Measurements from ENCODE around the gene FECH. TPM values are rescaled to one million over a fixed set of nuclear protein-coding genes. Genes with fewer than 3 reads are reported as not detected.

Gene FECH, protein sequence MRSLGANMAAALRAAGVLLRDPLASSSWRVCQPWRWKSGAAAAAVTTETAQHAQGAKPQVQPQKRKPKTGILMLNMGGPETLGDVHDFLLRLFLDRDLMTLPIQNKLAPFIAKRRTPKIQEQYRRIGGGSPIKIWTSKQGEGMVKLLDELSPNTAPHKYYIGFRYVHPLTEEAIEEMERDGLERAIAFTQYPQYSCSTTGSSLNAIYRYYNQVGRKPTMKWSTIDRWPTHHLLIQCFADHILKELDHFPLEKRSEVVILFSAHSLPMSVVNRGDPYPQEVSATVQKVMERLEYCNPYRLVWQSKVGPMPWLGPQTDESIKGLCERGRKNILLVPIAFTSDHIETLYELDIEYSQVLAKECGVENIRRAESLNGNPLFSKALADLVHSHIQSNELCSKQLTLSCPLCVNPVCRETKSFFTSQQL
- total RNA-seq: 10 to 100 TPM; 29.0 to 93.3 (median 50.7) TPM
- polyA plus RNA-seq: 10 to 100 TPM in 1 of 2 donors, 1 to 10 TPM in 1; 4.7 to 21.0 TPM
- long read RNA-seq, donor 1, transcript FECH-201 (11 exons, 3,853 nt): major isoform, 48 of 67 reads
- long read RNA-seq, donor 1, partial matches to known transcripts: 16 of 67 reads
- long read RNA-seq, donor 1, other reads (novel, unspliced or antisense): 2 of 67 reads
- long read RNA-seq, donor 2, transcript FECH-201 (11 exons, 3,853 nt): major isoform, 121 of 152 reads
- long read RNA-seq, donor 2, transcript FECH-202 (11 exons, 2,526 nt): minor isoform, 10 of 152 reads
- long read RNA-seq, donor 2, partial matches to known transcripts: 11 of 152 reads
- long read RNA-seq, donor 2, other reads (novel, unspliced or antisense): 8 of 152 reads
- long read RNA-seq, donor 3, transcript FECH-201 (11 exons, 3,853 nt): major isoform, 54 of 63 reads
- long read RNA-seq, donor 3, partial matches to known transcripts: 4 of 63 reads
- long read RNA-seq, donor 3, other reads (novel, unspliced or antisense): 5 of 63 reads

DNA sequence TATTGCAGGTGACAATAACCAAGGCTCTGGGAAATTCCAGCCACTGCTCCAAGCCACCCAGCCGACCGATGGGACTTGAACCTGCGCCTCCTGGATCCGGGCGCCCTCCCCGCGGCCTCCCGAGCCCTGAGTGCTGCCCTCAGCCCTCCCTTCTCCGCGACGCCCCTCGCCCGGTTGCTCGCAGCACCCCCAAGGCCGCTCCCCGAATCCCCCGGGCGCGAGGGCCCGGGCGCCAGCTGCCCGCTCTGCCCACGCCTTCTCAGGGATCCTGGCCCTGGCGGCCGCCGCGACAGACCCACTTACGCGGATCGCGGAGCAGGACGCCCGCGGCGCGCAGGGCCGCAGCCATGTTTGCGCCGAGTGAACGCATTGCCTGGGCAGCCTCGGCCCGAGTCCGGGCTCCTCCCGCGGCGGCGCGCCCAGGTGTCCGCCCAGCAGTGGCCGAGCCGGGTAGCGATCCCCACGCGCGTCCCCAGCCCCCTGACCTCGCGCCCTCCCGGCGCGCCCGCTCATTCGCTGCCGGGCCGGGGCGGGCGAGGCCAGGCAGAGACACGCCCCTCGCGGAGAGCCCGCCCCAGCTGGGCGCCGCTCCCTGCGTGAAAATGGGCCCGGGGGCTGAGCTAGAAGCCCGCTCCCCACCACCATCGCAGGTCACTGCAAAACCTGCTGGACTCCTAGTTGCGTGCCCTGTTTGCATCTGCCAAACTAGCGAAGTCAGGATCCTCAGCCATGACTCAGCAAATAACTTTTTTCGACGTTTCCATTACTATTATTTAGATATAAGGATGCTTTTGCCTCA lies at the start of gene FECH:
Gene FECH (minus strand): TSS at position 452 of the 799 bp plus-strand sequence. CDS start 82 bp downstream, at position 370.
- Histone ChIP-seq H3K9me3 (no peaks in the 10 kb centered on the region), H3K27me3 (no peaks in the 10 kb centered on the region), H3K27ac (peak within 1 kb of the TSS; percentile 59 to 94 (median 86)), H3K4me3 (peak within 1 kb of the TSS; percentile 65 to 99 (median 89)), H3K36me3 (peaks cover 0 to 6% (median 5%) of the 10 kb centered on the region in 9 donors), H3K4me1 (peaks cover 0 to 26% (median 11%) of the 10 kb centered on the region in 12 donors)
- TF ChIP-seq POLR2A (IDR thresholded peaks at IDR 0.05): peak in 1 of 2 donors; percentile 96
- TF ChIP-seq, protein P1, sequence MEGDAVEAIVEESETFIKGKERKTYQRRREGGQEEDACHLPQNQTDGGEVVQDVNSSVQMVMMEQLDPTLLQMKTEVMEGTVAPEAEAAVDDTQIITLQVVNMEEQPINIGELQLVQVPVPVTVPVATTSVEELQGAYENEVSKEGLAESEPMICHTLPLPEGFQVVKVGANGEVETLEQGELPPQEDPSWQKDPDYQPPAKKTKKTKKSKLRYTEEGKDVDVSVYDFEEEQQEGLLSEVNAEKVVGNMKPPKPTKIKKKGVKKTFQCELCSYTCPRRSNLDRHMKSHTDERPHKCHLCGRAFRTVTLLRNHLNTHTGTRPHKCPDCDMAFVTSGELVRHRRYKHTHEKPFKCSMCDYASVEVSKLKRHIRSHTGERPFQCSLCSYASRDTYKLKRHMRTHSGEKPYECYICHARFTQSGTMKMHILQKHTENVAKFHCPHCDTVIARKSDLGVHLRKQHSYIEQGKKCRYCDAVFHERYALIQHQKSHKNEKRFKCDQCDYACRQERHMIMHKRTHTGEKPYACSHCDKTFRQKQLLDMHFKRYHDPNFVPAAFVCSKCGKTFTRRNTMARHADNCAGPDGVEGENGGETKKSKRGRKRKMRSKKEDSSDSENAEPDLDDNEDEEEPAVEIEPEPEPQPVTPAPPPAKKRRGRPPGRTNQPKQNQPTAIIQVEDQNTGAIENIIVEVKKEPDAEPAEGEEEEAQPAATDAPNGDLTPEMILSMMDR (IDR thresholded peaks at IDR 0.05): peak in 5 of 12 donors; percentile 6 to 19 (median 15)
- DNase-seq: peak; percentile 88 to 94 (median 91)
- intact Hi-C loops (cut with DNase I): loop anchor here in 2 of 10 donors (2.0 to 5.0 kb wide), 2 partner anchors 34 to 36 kb away; partner anchors contain the start of gene NARS1 (in 2 of the 2)
- peak; percentile 96 to 99 (median 98) for ATAC-seq
- WGBS, 4 donors: 1 to 4% (median 1%) methylated on average over 18 to 80 of the region's 80 CpGs

DNA sequence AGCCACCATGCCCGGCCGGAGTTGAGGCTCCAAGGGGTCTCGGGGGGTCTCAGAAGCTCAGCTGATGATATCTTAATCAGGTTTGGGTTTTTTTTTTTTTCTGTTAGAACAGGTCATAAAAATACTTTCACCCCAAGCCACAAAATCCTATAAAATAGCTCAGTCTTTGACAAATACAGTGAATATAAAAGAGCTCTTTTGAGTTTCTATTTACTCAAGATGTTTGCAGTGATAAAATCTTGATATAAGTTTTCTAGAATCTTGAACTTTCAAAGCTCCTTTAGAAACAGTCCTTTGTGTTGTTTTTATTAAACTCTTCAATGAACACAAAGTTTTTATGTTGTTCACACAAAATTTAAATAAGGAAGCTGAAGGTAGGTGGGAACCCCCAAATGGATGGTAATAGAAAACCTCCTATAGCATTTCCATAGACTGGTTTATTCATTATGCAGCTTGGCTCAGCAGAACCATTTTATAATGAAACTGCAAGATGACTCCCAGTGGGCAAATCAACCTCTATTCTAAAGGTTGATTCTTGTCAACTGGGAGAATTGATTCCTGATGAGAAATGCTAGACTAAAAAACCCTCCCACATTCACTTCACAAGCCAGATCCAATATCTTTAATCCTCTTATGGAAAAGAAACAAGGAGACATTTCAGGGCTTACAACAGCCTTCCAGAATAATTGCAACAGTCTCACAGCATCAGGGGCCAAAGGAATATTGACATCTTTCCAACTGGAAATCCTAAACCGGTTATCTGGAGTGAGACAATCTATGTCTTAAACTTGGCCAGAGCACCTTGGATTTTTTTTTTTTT lies 48.7 kb upstream of the FECH start:
- Histone ChIP-seq H3K36me3 (no peaks in the 10 kb centered on the region), H3K27ac (no peak overlapping the region), H3K27me3 (no peaks in the 10 kb centered on the region), H3K4me1 (peaks cover 0 to 14% (median 7%) of the 10 kb centered on the region in 12 donors), H3K9me3 (no peaks in the 10 kb centered on the region), H3K4me3 (no peak overlapping the region)
- intact Hi-C loops (cut with DNase I): loop anchor here in 4 of 10 donors (5.0 to 10.0 kb wide), 5 partner anchors 170 to 490 kb away; partner anchors contain the start of gene ATP8B1 (in 1 of the 4)
- WGBS, 4 donors: 73 to 77% (median 75%) methylated on average over 4 of the region's 4 CpGs
- DNase-seq: no peak
- TF ChIP-seq POLR2A (IDR thresholded peaks at IDR 0.05): no peak
- TF ChIP-seq, protein P1 (IDR thresholded peaks at IDR 0.05): no peak
- ATAC-seq: peak in 1 of 4 donors; percentile 43

DNA sequence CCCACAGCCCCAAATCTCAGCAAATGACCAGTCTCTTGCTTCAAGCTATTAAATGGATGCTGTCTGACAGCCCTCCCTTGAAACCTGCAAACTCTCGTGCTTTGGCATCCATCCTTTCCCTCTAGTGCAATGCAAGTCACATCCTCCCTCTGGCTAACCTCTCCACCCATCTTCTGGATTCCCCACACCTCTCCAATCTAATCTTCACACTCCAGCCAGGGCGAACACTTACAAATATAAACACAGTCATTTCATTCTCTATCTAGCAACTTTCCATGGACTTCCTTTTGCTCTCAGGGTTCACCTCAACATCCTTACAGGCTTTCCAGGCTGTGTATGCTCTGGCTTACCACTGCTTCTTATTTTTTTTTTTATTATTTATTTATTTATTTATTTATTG lies 45.2 kb upstream of the FECH start:
- no peak for ATAC-seq
- 66 to 89% (median 80%) methylated on average over 2 of the region's 2 CpGs for whole genome bisulfite sequencing, 4 donors
- H3K27ac ChIP-seq: no peak overlapping the region
- intact Hi-C loops (cut with DNase I): loop anchor here in 5 of 10 donors (2.0 to 10.0 kb wide), 7 partner anchors 173 to 493 kb away; partner anchors contain the start of genes ATP8B1 (in 1 of the 5) and NEDD4L (in 1 of the 5)
- H3K27me3 ChIP-seq: no peaks in the 10 kb centered on the region
- no peak overlapping the region for H3K4me3 ChIP-seq
- peaks cover 0 to 18% (median 9%) of the 10 kb centered on the region in 12 donors for H3K4me1 ChIP-seq
- no peaks in the 10 kb centered on the region for H3K9me3 ChIP-seq
- no peak for DNase-seq
- no peaks in the 10 kb centered on the region for H3K36me3 ChIP-seq
- TF ChIP-seq, protein P1 (IDR thresholded peaks at IDR 0.05): no peak
- no peak for TF ChIP-seq POLR2A (IDR thresholded peaks at IDR 0.05)
